ENCODE results near the gene C14orf119. TPM values are rescaled to one million over a fixed set of nuclear protein-coding genes. Genes with fewer than 3 reads are reported as not detected.

The C14orf119 gene
- total RNA-seq, 2 experiments from 2014 or later: 52.0 to 57.0 TPM

- no peaks in the 10 kb centered on the region for H3K9me3 Mint-ChIP-seq
- H3K27ac Mint-ChIP-seq: peak overlapping the region; percentile 28
- H3K36me3 Mint-ChIP-seq: peaks cover 26% of the 10 kb centered on the region
- no peaks in the 10 kb centered on the region for H3K27me3 Mint-ChIP-seq
- no peak overlapping the region for H3K4me3 Mint-ChIP-seq
- H3K4me1 Mint-ChIP-seq: peaks cover 34% of the 10 kb centered on the region
- no peak for DNase-seq
Observed at GRCh38 chr14:23091294-23092225, 3.7 kb upstream of the C14orf119 start.

GRCh38 chr14:23093104-23093503 lies 2.2 kb upstream of the C14orf119 start:
- no peaks in the 10 kb centered on the region for H3K27me3 Mint-ChIP-seq
- no peak overlapping the region for H3K4me3 Mint-ChIP-seq
- H3K36me3 Mint-ChIP-seq: peaks cover 30% of the 10 kb centered on the region
- no peak overlapping the region for H3K27ac Mint-ChIP-seq
- no peaks in the 10 kb centered on the region for H3K9me3 Mint-ChIP-seq
- peaks cover 38% of the 10 kb centered on the region for H3K4me1 Mint-ChIP-seq
- no peak for DNase-seq

- Mint-ChIP-seq H3K9me3 (no peaks in the 10 kb centered on the region), H3K27ac (no peak overlapping the region), H3K36me3 (peaks cover 34% of the 10 kb centered on the region), H3K4me1 (peaks cover 36% of the 10 kb centered on the region), H3K4me3 (no peak overlapping the region), H3K27me3 (no peaks in the 10 kb centered on the region)
- no peak for DNase-seq
Observed at GRCh38 chr14:23093526-23093925, 1.8 kb upstream of the C14orf119 start.

GRCh38 chr14:23093991-23094665 lies 1.2 kb upstream of the C14orf119 start:
- H3K4me3 Mint-ChIP-seq: no peak overlapping the region
- peaks cover 36% of the 10 kb centered on the region for H3K4me1 Mint-ChIP-seq
- peaks cover 35% of the 10 kb centered on the region for H3K36me3 Mint-ChIP-seq
- no peak for DNase-seq
- H3K9me3 Mint-ChIP-seq: no peaks in the 10 kb centered on the region
- no peaks in the 10 kb centered on the region for H3K27me3 Mint-ChIP-seq
- H3K27ac Mint-ChIP-seq: no peak overlapping the region

GRCh38 chr14:23094666-23095195 lies 574 bp upstream of the C14orf119 start, which contains the start of gene ACIN1:
Gene ACIN1 (minus strand): TSS chr14:23095136. CDS start chr14:23095112, 24 bp downstream.
- Mint-ChIP-seq H3K4me1 (peaks cover 32% of the 10 kb centered on the region), H3K9me3 (no peaks in the 10 kb centered on the region), H3K4me3 (no peak within 1 kb of the TSS), H3K27me3 (no peaks in the 10 kb centered on the region), H3K27ac (no peak within 1 kb of the TSS), H3K36me3 (peaks cover 33% of the 10 kb centered on the region)
- peak; percentile 80 for DNase-seq

- peaks cover 22% of the 10 kb centered on the region for H3K4me1 Mint-ChIP-seq
- no peak overlapping the region for H3K4me3 Mint-ChIP-seq
- H3K27ac Mint-ChIP-seq: no peak overlapping the region
- no peaks in the 10 kb centered on the region for H3K27me3 Mint-ChIP-seq
- H3K9me3 Mint-ChIP-seq: no peaks in the 10 kb centered on the region
- peaks cover 22% of the 10 kb centered on the region for H3K36me3 Mint-ChIP-seq
- no peak for DNase-seq
Observed at GRCh38 chr14:23097786-23098185, 2.5 kb downstream of the C14orf119 start.

GRCh38 chr14:23099212-23099861 lies 4.0 kb downstream of the C14orf119 start:
- no peaks in the 10 kb centered on the region for H3K27me3 Mint-ChIP-seq
- H3K27ac Mint-ChIP-seq: no peak overlapping the region
- peaks cover 15% of the 10 kb centered on the region for H3K4me1 Mint-ChIP-seq
- H3K36me3 Mint-ChIP-seq: peaks cover 22% of the 10 kb centered on the region
- H3K4me3 Mint-ChIP-seq: no peak overlapping the region
- no peak for DNase-seq
- H3K9me3 Mint-ChIP-seq: no peaks in the 10 kb centered on the region

- Mint-ChIP-seq H3K4me3 (no peak overlapping the region), H3K9me3 (no peaks in the 10 kb centered on the region), H3K4me1 (peaks cover 15% of the 10 kb centered on the region), H3K27me3 (no peaks in the 10 kb centered on the region), H3K36me3 (peaks cover 22% of the 10 kb centered on the region), H3K27ac (no peak overlapping the region)
- DNase-seq: no peak
Observed at GRCh38 chr14:23101213-23101970, 6.1 kb downstream of the C14orf119 start.

- no peak overlapping the region for H3K4me3 Mint-ChIP-seq
- no peaks in the 10 kb centered on the region for H3K9me3 Mint-ChIP-seq
- H3K27ac Mint-ChIP-seq: no peak overlapping the region
- H3K4me1 Mint-ChIP-seq: peaks cover 8% of the 10 kb centered on the region
- DNase-seq: no peak
- H3K27me3 Mint-ChIP-seq: no peaks in the 10 kb centered on the region
- peaks cover 15% of the 10 kb centered on the region for H3K36me3 Mint-ChIP-seq
Observed at GRCh38 chr14:23101986-23102625, 6.8 kb downstream of the C14orf119 start.

GRCh38 chr14:23102801-23103200 lies 7.5 kb downstream of the C14orf119 start:
- no peaks in the 10 kb centered on the region for H3K27me3 Mint-ChIP-seq
- peaks cover under 1% of the 10 kb centered on the region for H3K4me1 Mint-ChIP-seq
- no peaks in the 10 kb centered on the region for H3K9me3 Mint-ChIP-seq
- no peak overlapping the region for H3K4me3 Mint-ChIP-seq
- no peak overlapping the region for H3K27ac Mint-ChIP-seq
- H3K36me3 Mint-ChIP-seq: peaks cover 8% of the 10 kb centered on the region
- no peak for DNase-seq

- H3K4me1 Mint-ChIP-seq: no peaks in the 10 kb centered on the region
- no peak for DNase-seq
- H3K27me3 Mint-ChIP-seq: no peaks in the 10 kb centered on the region
- no peak overlapping the region for H3K4me3 Mint-ChIP-seq
- H3K36me3 Mint-ChIP-seq: peaks cover 3% of the 10 kb centered on the region
- H3K9me3 Mint-ChIP-seq: no peaks in the 10 kb centered on the region
- no peak overlapping the region for H3K27ac Mint-ChIP-seq
Observed at GRCh38 chr14:23103581-23103980, 8.3 kb downstream of the C14orf119 start.

GRCh38 chr14:23104070-23104590 lies 8.8 kb downstream of the C14orf119 start:
- Mint-ChIP-seq H3K9me3 (no peaks in the 10 kb centered on the region), H3K27me3 (no peaks in the 10 kb centered on the region), H3K4me3 (no peak overlapping the region), H3K4me1 (no peaks in the 10 kb centered on the region), H3K36me3 (peaks cover 2% of the 10 kb centered on the region), H3K27ac (no peak overlapping the region)
- no peak for DNase-seq

GRCh38 chr14:23104591-23105347 lies 9.5 kb downstream of the C14orf119 start, which contains the start of gene CIROP:
Gene CIROP (minus strand): TSS chr14:23104989. CDS start chr14:23104920, 69 bp downstream.
- Mint-ChIP-seq H3K27ac (no peak within 1 kb of the TSS), H3K36me3 (no peaks in the 10 kb centered on the region), H3K9me3 (no peaks in the 10 kb centered on the region), H3K27me3 (no peaks in the 10 kb centered on the region), H3K4me3 (no peak within 1 kb of the TSS), H3K4me1 (no peaks in the 10 kb centered on the region)
- no peak for DNase-seq

All from activated naive CD8-positive, alpha-beta T cell treated with anti-CD3 and anti-CD28 coated beads for 36 hours (primary cell).